ENCODE results near the gene IL36B.

- TF ChIP-seq PHTF2 (CRISPR knock-in tag; IDR thresholded peaks at IDR 0.05): no peak
- TF ChIP-seq CTCF (IDR thresholded peaks at IDR 0.05 in 2 of 3, conservative IDR thresholded peaks at IDR 0.05 in 1 of 3; ENCODE audit: insufficient read depth in 2 of 3, low read depth in 1 of 3, low read length in 3 of 3): no peak
- TF ChIP-seq NKRF (IDR thresholded peaks at IDR 0.05; ENCODE audit: borderline replicate concordance): no peak
- no peak for TF ChIP-seq KLF6 (CRISPR knock-in tag; IDR thresholded peaks at IDR 0.05; ENCODE audit: borderline replicate concordance)
- no peak for TF ChIP-seq ZNF263 (CRISPR knock-in tag; IDR thresholded peaks at IDR 0.05; ENCODE audit: borderline replicate concordance)
These were observed 75.1 kb downstream of the IL36B start, which contains the start of gene IL36G for GRCh38 chr2:112977559-112978056.
